HG03097 (cell line): ENCODE results near the gene SOX9.
"Not testable (repeated sequence)": the region's sequence is repeated elsewhere in the genome, so short reads cannot be mapped to it uniquely, and the experiment has no call there.

ENCODE experiments used
- ATAC-seq: cut with Tn5 transposase; IDR thresholded peaks from one replicate; pipeline ENCODE4 v1.9.1; 2021; ENCODE audit not compliant: unreplicated experiment, low FRiP score

The SOX9 gene

GRCh38 chr17:72110231-72110941 lies 10.4 kb upstream of the SOX9 start:
- no peak for ATAC-seq

- no peak for ATAC-seq
Observed at GRCh38 chr17:72110942-72111318, 9.9 kb upstream of the SOX9 start.

GRCh38 chr17:72111336-72111923 lies 9.4 kb upstream of the SOX9 start:
- ATAC-seq, result no peak

GRCh38 chr17:72111926-72112325 lies 8.9 kb upstream of the SOX9 start:
- not testable (repeated sequence) for ATAC-seq

GRCh38 chr17:72113751-72114150 lies 7.1 kb upstream of the SOX9 start:
- ATAC-seq, result no peak

- no peak for ATAC-seq
Observed at GRCh38 chr17:72115781-72116525, 4.9 kb upstream of the SOX9 start.

GRCh38 chr17:72116661-72117521 lies 3.9 kb upstream of the SOX9 start:
- no peak for ATAC-seq

- no peak for ATAC-seq
Observed at GRCh38 chr17:72117535-72118334, 3.1 kb upstream of the SOX9 start.

GRCh38 chr17:72118335-72119076 lies 2.3 kb upstream of the SOX9 start:
- ATAC-seq, result no peak

- ATAC-seq, result no peak
Observed at GRCh38 chr17:72119077-72119872, 1.5 kb upstream of the SOX9 start.

- no peak for ATAC-seq
Observed at GRCh38 chr17:72119873-72120641, 763 bp upstream of the SOX9 start.

- ATAC-seq, result peak; percentile 9
Observed at GRCh38 chr17:72121164-72122009, 567 bp downstream of the SOX9 start.

GRCh38 chr17:72122010-72122764 lies 1.4 kb downstream of the SOX9 start:
- ATAC-seq, result no peak

- no peak for ATAC-seq
Observed at GRCh38 chr17:72122765-72123529, 2.1 kb downstream of the SOX9 start.
